CD4-positive, alpha-beta T cell treated with Interleukin-17A for 4 hours (primary cell): ENCODE results near the gene DLGAP1.

Experiments used
- DNase-seq: peaks from one replicate; pipeline ENCODE4 v3.0.0-alpha.2; 2020; ENCODE audit warnings: mixed read lengths

Gene DLGAP1

GRCh38 chr18:3921826-3922225 lies 533.3 kb downstream of the DLGAP1 start:
- no peak for DNase-seq

GRCh38 chr18:3920832-3921231 lies 534.3 kb downstream of the DLGAP1 start:
- DNase-seq, result no peak

GRCh38 chr18:3919396-3920061 lies 535.6 kb downstream of the DLGAP1 start:
- DNase-seq, result no peak

GRCh38 chr18:3916082-3916481 lies 539.0 kb downstream of the DLGAP1 start:
- no peak for DNase-seq

GRCh38 chr18:3914833-3915610 lies 540.1 kb downstream of the DLGAP1 start:
- DNase-seq, result no peak

- DNase-seq, result no peak
These were observed 541.0 kb downstream of the DLGAP1 start for GRCh38 chr18:3914109-3914508.

- no peak for DNase-seq
These were observed 542.4 kb downstream of the DLGAP1 start for GRCh38 chr18:3912705-3913104.

- DNase-seq, result no peak
These were observed 543.7 kb downstream of the DLGAP1 start for GRCh38 chr18:3911413-3911812.

GRCh38 chr18:3910512-3910911 lies 544.6 kb downstream of the DLGAP1 start:
- no peak for DNase-seq

GRCh38 chr18:3907955-3908354 lies 547.2 kb downstream of the DLGAP1 start:
- DNase-seq, result no peak

GRCh38 chr18:3906116-3906750 lies 548.9 kb downstream of the DLGAP1 start:
- DNase-seq, result no peak

- no peak for DNase-seq
These were observed 551.8 kb downstream of the DLGAP1 start for GRCh38 chr18:3903337-3903736.

GRCh38 chr18:3902676-3903075 lies 552.4 kb downstream of the DLGAP1 start:
- DNase-seq, result no peak

- DNase-seq, result no peak
These were observed 553.3 kb downstream of the DLGAP1 start for GRCh38 chr18:3901811-3902210.

GRCh38 chr18:3901042-3901441 lies 554.1 kb downstream of the DLGAP1 start:
- no peak for DNase-seq

- DNase-seq, result no peak
These were observed 554.8 kb downstream of the DLGAP1 start for GRCh38 chr18:3900327-3900726.

- DNase-seq, result no peak
These were observed 556.1 kb downstream of the DLGAP1 start for GRCh38 chr18:3898861-3899613.

GRCh38 chr18:3892152-3892551 lies 563.0 kb downstream of the DLGAP1 start:
- DNase-seq, result no peak

GRCh38 chr18:3891245-3891644 lies 563.9 kb downstream of the DLGAP1 start:
- DNase-seq, result no peak

GRCh38 chr18:3889803-3890202 lies 565.3 kb downstream of the DLGAP1 start:
- no peak for DNase-seq

GRCh38 chr18:3889121-3889520 lies 566.0 kb downstream of the DLGAP1 start:
- no peak for DNase-seq

GRCh38 chr18:3886575-3887322 lies 568.4 kb downstream of the DLGAP1 start:
- DNase-seq, result no peak
